Neural crest cell (in vitro differentiated cells): ENCODE measurements around the gene FRA10AC1. TPM values are rescaled to one million over a fixed set of nuclear protein-coding genes. Genes with fewer than 3 reads are reported as not detected.
"Not testable (repeated sequence)": the region's sequence is repeated elsewhere in the genome, so short reads cannot be mapped to it uniquely, and the experiment has no call there.

Experiments
- DNase-seq: peaks from one replicate; pipeline ENCODE4 v3.0.0; 2021; ENCODE audit warnings: low read depth, mixed read lengths, low spot score
- H3K27ac Mint-ChIP-seq: one replicate; pipeline ENCODE4 v1.8.0; 2021; ENCODE audit warnings: mild to moderate bottlenecking, mixed read lengths; ENCODE audit not compliant: unreplicated experiment
- H3K27me3 Mint-ChIP-seq: 2 replicates; pipeline ENCODE4 v1.8.0; 2021; ENCODE audit warnings: low read depth, mild to moderate bottlenecking, mixed read lengths
- H3K36me3 Mint-ChIP-seq: 2 replicates; pipeline ENCODE4 v1.8.0; 2021; ENCODE audit warnings: low read depth, mild to moderate bottlenecking, mixed read lengths
- H3K4me1 Mint-ChIP-seq: 2 replicates; pipeline ENCODE4 v1.8.0; 2021; ENCODE audit warnings: mixed read lengths
- H3K4me3 Mint-ChIP-seq: one replicate; pipeline ENCODE4 v1.8.0; 2021; ENCODE audit warnings: mild to moderate bottlenecking, mixed read lengths
- H3K9me3 Mint-ChIP-seq: 2 replicates; pipeline ENCODE4 v1.8.0; 2021; ENCODE audit warnings: mixed read lengths
- total RNA-seq: library from RNA; stranded (reverse); gene quantifications from 2 replicates; pipeline ENCODE4 v1.2.1, GENCODE V29; 2021
- TF ChIP-seq, protein P1 (sequence below): fragments of 200-600 bp; sonication (generic); conservative IDR thresholded peaks from 2 replicates; pipeline ENCODE4 v1.5.0; 2021; ENCODE audit warnings: antibody characterized with exemption, mild to moderate bottlenecking

Gene FRA10AC1
- total RNA-seq, 1 donor from 2014 or later: 14.2 TPM

DNA sequence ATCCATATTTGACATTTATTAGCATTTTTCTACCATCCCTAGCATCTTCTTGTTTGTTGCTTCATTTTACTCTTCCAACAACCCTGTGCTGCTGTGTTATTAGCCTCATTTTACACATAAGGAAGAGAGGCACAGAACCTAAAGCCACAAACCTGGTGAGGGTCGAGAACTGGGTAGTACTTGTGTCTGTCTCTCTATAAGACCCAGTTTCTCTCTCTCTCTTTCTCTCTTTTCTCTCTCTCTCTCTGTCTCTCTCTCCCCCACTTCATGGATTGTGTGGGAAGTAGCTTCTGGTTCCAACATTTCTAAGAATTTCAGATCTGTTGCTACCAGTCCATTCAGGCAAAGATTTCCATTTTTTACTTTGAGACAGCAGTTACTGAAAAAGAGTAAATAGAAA is 1.4 kb upstream of the FRA10AC1 start:
- Mint-ChIP-seq H3K36me3 (no peaks in the 10 kb centered on the region), H3K4me3 (peak overlapping the region; percentile 72), H3K4me1 (peaks cover 3% of the 10 kb centered on the region), H3K27me3 (no peaks in the 10 kb centered on the region), H3K27ac (no peak overlapping the region), H3K9me3 (no peaks in the 10 kb centered on the region)
- DNase-seq: no peak
- TF ChIP-seq, protein P1, sequence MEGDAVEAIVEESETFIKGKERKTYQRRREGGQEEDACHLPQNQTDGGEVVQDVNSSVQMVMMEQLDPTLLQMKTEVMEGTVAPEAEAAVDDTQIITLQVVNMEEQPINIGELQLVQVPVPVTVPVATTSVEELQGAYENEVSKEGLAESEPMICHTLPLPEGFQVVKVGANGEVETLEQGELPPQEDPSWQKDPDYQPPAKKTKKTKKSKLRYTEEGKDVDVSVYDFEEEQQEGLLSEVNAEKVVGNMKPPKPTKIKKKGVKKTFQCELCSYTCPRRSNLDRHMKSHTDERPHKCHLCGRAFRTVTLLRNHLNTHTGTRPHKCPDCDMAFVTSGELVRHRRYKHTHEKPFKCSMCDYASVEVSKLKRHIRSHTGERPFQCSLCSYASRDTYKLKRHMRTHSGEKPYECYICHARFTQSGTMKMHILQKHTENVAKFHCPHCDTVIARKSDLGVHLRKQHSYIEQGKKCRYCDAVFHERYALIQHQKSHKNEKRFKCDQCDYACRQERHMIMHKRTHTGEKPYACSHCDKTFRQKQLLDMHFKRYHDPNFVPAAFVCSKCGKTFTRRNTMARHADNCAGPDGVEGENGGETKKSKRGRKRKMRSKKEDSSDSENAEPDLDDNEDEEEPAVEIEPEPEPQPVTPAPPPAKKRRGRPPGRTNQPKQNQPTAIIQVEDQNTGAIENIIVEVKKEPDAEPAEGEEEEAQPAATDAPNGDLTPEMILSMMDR: no peak

DNA sequence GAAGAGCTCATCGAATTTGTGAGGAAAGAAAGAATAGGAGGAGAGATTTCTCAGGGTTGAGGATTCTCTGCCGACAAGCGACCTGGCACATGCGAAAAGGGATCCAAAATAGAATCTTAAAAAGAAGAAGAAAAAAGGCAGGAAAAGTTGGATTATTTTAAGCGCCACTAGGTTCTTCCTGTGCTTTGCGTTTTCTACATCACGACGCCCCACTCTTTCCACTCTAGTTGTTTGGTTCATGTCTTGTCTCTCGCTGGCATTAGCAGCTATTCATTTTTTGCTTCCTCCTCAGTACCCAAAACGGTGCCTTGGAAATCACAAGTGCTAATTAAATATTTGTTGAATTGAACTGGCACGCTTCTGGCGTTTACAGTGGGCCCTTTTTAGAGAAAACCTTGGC is 674 bp upstream of the FRA10AC1 start:
- DNase-seq: no peak
- Mint-ChIP-seq H3K9me3 (no peaks in the 10 kb centered on the region), H3K4me1 (peaks cover 3% of the 10 kb centered on the region), H3K36me3 (no peaks in the 10 kb centered on the region), H3K27ac (no peak overlapping the region), H3K27me3 (no peaks in the 10 kb centered on the region), H3K4me3 (no peak overlapping the region)
- TF ChIP-seq, protein P1: no peak

DNA sequence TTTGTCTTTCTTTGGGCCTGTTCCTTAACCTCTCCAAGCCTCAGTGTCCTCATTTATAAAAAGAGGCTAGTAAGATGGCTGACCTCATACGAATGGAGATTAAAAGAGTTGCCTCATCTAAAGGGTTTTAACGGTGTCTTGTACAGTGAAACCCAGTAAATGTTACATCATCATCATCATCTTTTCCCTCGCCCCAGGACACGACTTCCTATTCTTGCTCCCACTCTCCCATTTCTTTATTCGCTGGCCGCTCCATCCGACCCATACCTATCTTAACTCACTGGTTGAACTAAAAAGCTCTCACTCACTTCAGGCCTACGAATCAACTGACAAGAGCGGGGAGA is 554 bp downstream of the FRA10AC1 start:
- no peak for DNase-seq
- H3K27ac Mint-ChIP-seq: no peak overlapping the region
- H3K27me3 Mint-ChIP-seq: no peaks in the 10 kb centered on the region
- H3K9me3 Mint-ChIP-seq: no peaks in the 10 kb centered on the region
- H3K36me3 Mint-ChIP-seq: peaks cover 3% of the 10 kb centered on the region
- H3K4me1 Mint-ChIP-seq: peaks cover 3% of the 10 kb centered on the region
- TF ChIP-seq, protein P1: no peak
- H3K4me3 Mint-ChIP-seq: no peak overlapping the region

DNA sequence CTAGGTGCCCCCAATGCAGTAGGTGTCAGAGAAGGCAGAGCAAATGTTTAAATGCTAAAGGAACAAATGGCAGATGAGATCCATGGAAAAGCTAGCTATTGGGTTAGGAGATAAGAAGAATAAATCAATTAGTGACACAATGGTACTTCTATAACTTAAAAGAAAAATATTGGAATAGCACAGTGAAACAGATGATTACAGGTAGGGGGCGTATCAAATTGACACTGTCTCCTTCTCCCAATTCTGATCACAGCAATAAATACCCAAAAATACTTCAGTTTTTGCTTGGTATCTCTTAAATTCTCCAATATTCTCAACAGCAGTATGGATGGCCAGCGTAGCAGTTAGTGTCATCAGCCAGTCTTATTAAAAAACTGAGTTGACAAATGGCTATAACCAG is 5.2 kb downstream of the FRA10AC1 start:
- Mint-ChIP-seq H3K27ac (no peak overlapping the region), H3K36me3 (peaks cover 13% of the 10 kb centered on the region), H3K4me1 (no peaks in the 10 kb centered on the region), H3K27me3 (no peaks in the 10 kb centered on the region), H3K4me3 (peak overlapping the region; percentile 17), H3K9me3 (no peaks in the 10 kb centered on the region)
- no peak for DNase-seq
- TF ChIP-seq, protein P1: no peak

DNA sequence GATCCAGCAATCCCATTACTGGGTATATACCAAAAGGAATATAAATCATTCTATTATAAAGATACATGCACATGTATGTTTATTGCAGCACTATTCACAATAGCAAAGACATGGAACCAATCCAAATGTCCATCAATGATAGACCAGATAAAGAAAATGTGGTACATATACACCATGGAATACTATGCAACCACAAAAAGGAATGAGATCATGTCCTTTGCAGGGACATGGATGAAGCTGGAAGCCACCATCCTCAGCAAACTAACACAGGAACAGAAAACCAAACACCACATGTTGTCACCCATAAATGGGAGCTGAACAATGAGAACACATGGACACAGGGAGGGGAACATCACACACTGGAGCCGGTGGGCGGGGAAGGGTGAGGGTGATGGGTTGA is 5.8 kb downstream of the FRA10AC1 start:
- H3K9me3 Mint-ChIP-seq, DNase-seq, H3K27me3 Mint-ChIP-seq, H3K4me1 Mint-ChIP-seq, H3K4me3 Mint-ChIP-seq: not testable (repeated sequence)
- Mint-ChIP-seq H3K27ac (peak overlapping the region; percentile 27), H3K36me3 (peaks cover 13% of the 10 kb centered on the region)

DNA sequence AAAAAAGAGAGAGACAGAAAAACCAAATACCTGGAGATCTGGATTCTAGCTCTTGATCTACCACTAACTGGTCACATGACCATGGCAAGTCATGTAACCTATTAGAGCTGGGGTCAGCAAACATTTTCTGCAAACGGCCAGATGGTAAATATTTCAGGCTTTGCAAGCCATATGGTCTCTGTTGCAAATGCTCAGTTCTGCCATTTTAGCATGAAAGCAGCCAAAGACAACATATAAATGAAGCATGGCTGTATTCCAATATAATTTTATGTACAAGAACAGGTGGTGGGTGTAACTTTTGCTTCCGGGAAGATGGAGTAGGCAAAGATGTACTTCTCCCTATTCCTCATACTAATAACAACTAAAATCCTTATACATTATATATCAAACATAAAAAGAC is 6.7 kb downstream of the FRA10AC1 start:
- Mint-ChIP-seq H3K4me3 (no peak overlapping the region), H3K9me3 (no peaks in the 10 kb centered on the region), H3K36me3 (peaks cover 13% of the 10 kb centered on the region), H3K4me1 (no peaks in the 10 kb centered on the region), H3K27ac (no peak overlapping the region), H3K27me3 (no peaks in the 10 kb centered on the region)
- TF ChIP-seq, protein P1: no peak
- no peak for DNase-seq
